ENCODE data around the gene AACS. TPM values are rescaled to one million over a fixed set of nuclear protein-coding genes. Genes with fewer than 3 reads are reported as not detected.

Gene AACS
- total and polyA plus RNA-seq, 9 donors = 7.5 to 37.8 (median 14.2) TPM

DNA sequence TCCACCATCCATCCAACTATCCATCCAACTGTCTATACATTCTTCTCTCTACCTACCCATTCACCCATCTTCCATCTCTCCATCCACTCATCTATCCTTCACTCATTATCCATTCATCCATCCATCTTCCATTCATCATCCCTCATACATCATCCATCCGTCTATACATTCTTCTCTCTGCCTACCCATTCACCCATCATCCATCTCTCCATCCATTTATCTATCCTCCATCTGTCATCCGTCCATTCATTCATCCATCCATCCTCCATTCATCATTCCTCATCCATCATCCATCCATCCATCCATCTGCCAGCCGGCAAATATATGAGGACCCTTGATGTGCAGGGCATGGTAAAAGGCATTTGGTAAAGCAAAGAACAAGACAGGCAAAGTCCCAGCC is 25.2 kb downstream of the AACS start:
- Histone ChIP-seq H3K4me1 (ENCODE audit: insufficient read depth) (peaks cover 3% of the 10 kb centered on the region), H3K27ac (no peak overlapping the region), H3K9me3 (no peaks in the 10 kb centered on the region), H3K4me3 (no peak overlapping the region), H3K27me3 (no peaks in the 10 kb centered on the region), H3K36me3 (no peaks in the 10 kb centered on the region)
- intact Hi-C loops (cut with DNase I) = no loop called here
- TF ChIP-seq EP300 (IDR thresholded peaks at IDR 0.05) = no peak
- TF ChIP-seq, protein P1, sequence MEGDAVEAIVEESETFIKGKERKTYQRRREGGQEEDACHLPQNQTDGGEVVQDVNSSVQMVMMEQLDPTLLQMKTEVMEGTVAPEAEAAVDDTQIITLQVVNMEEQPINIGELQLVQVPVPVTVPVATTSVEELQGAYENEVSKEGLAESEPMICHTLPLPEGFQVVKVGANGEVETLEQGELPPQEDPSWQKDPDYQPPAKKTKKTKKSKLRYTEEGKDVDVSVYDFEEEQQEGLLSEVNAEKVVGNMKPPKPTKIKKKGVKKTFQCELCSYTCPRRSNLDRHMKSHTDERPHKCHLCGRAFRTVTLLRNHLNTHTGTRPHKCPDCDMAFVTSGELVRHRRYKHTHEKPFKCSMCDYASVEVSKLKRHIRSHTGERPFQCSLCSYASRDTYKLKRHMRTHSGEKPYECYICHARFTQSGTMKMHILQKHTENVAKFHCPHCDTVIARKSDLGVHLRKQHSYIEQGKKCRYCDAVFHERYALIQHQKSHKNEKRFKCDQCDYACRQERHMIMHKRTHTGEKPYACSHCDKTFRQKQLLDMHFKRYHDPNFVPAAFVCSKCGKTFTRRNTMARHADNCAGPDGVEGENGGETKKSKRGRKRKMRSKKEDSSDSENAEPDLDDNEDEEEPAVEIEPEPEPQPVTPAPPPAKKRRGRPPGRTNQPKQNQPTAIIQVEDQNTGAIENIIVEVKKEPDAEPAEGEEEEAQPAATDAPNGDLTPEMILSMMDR (IDR thresholded peaks at IDR 0.05) = no peak
- TF ChIP-seq POLR2A (IDR thresholded peaks at IDR 0.05) = no peak
- WGBS, 3 donors = 93 to 95% (median 95%) methylated on average over 3 of the region's 3 CpGs
- DNase-seq = no peak

DNA sequence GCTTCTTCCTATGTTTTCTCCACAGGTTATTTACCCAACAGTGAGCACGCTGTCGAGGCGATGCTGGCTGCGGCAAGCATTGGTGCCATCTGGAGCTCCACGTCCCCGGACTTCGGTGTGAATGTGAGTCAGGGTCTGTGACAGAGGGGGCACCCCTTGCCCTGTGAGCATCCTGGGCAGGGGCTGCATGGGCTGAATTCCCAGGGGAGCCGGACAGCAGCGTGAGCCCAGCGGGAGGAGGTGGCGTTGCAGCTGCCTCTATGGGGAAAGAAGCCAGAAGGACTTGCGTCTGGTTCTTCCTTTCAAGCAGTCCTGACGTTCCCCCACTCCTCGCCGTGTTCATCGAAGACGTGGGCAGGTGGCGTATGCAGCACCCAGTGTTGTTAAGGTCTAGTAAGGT is 26.2 kb downstream of the AACS start:
- TF ChIP-seq POLR2A (IDR thresholded peaks at IDR 0.05) (no peak), EP300 (IDR thresholded peaks at IDR 0.05) (no peak)
- TF ChIP-seq, protein P1 (IDR thresholded peaks at IDR 0.05) = no peak
- DNase-seq = no peak
- Histone ChIP-seq H3K27ac (no peak overlapping the region), H3K27me3 (no peaks in the 10 kb centered on the region), H3K36me3 (no peaks in the 10 kb centered on the region), H3K4me1 (ENCODE audit: insufficient read depth) (peaks cover 3% of the 10 kb centered on the region), H3K9me3 (no peaks in the 10 kb centered on the region), H3K4me3 (no peak overlapping the region)
- intact Hi-C loops (cut with DNase I) = no loop called here
- WGBS, 3 donors = 81 to 89% (median 86%) methylated on average over 18 of the region's 18 CpGs

DNA sequence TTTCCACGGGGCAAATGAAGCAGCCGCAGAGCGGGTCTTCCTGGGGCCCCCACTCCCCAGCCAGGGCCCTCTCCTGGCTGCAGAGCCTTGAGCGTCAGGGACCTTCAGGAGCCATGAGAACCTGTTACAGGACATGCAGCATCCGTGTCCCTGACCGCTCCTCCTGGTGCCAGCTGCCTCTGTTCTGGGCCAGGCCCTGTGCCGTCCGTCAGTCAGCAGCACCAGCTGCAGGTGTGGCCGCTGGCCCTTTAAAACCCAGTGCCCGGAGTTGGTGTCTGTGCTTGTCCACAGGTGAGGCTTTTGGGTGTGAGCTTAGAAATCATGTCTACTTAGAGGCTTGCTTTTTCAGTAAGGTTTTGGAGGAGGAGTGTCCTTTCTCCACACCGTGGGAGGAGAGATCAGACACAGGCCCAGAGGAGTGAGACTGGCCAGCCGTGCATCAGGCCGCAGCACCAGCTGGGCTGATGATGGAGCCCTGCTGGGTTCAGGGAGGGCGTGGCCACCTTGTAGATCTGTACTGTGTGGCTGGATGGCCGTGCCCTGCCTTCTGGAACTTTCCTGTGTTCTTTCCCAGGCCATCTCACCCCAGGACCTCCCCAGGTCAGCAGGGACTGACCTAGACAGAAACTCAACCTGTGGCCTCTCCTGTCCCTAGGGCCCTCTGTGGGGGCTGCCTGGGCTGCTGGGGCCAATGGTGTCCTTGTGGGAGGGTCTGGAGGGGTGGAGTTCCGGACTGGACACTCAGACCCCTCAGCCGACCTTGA is 27.1 kb downstream of the AACS start:
- no peak overlapping the region for H3K4me3 ChIP-seq
- TF ChIP-seq POLR2A (IDR thresholded peaks at IDR 0.05) (no peak), EP300 (IDR thresholded peaks at IDR 0.05) (no peak)
- TF ChIP-seq, protein P1 (IDR thresholded peaks at IDR 0.05) = no peak
- DNase-seq = peak in 1 of 5 donors; percentile 54
- no peak overlapping the region for H3K27ac ChIP-seq
- no peaks in the 10 kb centered on the region for H3K36me3 ChIP-seq
- intact Hi-C loops (cut with DNase I) = no loop called here
- peaks cover 3% of the 10 kb centered on the region for H3K4me1 ChIP-seq (ENCODE audit: insufficient read depth)
- H3K27me3 ChIP-seq = no peaks in the 10 kb centered on the region
- H3K9me3 ChIP-seq = no peaks in the 10 kb centered on the region
- WGBS, 3 donors = 55 to 74% (median 58%) methylated on average over 17 of the region's 17 CpGs

DNA sequence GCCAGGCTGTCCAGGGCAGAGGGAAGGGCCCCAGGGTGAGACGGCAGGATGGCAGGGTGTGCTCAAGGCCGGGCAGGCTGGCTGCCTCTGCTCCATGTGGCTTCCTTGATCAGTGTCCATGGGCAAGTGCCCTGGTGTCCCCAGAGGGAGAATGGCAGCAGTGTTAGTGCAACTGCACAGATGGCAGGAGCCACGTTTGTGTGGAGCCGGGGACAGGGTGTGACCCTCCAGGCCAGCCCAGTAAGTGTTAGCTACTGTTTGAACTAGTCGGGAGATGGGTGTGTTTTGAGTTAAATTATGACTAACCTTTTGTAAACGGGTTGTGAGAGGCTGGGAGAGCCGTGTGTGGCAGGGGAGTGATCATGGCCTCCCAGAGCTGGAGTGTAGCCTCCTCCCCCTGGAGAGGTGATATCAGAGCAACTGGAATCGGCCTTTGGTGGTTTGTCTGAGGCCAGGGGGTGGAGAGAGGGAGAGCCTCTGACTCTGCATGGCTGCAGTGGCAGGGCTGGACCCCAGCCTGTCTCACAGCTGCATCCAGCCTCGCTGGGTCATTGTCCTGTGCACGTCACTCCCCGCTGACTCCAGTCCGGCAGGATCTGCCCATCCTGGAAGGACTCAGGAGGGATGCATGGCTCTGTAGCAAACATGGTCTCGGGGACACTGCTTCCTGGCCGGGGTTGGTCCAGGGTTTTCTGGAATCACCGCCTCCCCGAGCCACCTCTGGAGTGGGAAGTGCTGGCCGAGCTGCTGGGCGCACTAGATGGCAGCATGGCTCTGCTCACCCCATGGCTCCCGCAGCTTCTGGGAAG is 27.8 kb downstream of the AACS start:
- TF ChIP-seq POLR2A (IDR thresholded peaks at IDR 0.05) = no peak
- TF ChIP-seq EP300 (IDR thresholded peaks at IDR 0.05) = no peak
- TF ChIP-seq, protein P1 (IDR thresholded peaks at IDR 0.05) = no peak
- Histone ChIP-seq H3K27ac (no peak overlapping the region), H3K9me3 (no peaks in the 10 kb centered on the region), H3K4me3 (no peak overlapping the region), H3K27me3 (no peaks in the 10 kb centered on the region), H3K36me3 (no peaks in the 10 kb centered on the region), H3K4me1 (ENCODE audit: insufficient read depth) (peaks cover 3% of the 10 kb centered on the region)
- intact Hi-C loops (cut with DNase I) = no loop called here
- 63 to 70% (median 66%) methylated on average over 19 of the region's 19 CpGs for WGBS, 3 donors
- no peak for DNase-seq
